B cell (primary cell): ENCODE results near the gene NAXD.

Source experiments
- EZH2 ChIP-seq: IDR thresholded peaks from 2 replicates; pipeline ENCODE4 v1.6.1; 2012; ENCODE audit warnings: borderline replicate concordance, low read depth, mild to moderate bottlenecking, moderate library complexity, low read length; ENCODE audit not compliant: insufficient read depth, poor library complexity, severe bottlenecking
- TF ChIP-seq, protein P1 (sequence below): fragments of 200-600 bp; IDR thresholded peaks from one replicate; pipeline ENCODE4 v1.8.0; 2022; ENCODE audit warnings: antibody characterized with exemption, mild to moderate bottlenecking

- TF ChIP-seq, protein P1, sequence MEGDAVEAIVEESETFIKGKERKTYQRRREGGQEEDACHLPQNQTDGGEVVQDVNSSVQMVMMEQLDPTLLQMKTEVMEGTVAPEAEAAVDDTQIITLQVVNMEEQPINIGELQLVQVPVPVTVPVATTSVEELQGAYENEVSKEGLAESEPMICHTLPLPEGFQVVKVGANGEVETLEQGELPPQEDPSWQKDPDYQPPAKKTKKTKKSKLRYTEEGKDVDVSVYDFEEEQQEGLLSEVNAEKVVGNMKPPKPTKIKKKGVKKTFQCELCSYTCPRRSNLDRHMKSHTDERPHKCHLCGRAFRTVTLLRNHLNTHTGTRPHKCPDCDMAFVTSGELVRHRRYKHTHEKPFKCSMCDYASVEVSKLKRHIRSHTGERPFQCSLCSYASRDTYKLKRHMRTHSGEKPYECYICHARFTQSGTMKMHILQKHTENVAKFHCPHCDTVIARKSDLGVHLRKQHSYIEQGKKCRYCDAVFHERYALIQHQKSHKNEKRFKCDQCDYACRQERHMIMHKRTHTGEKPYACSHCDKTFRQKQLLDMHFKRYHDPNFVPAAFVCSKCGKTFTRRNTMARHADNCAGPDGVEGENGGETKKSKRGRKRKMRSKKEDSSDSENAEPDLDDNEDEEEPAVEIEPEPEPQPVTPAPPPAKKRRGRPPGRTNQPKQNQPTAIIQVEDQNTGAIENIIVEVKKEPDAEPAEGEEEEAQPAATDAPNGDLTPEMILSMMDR: no peak
- TF ChIP-seq EZH2: no peak
These were observed 68.0 kb downstream of the NAXD start for GRCh38 chr13:110683203-110683883.
